ENCODE results near the gene PDE9A. TPM values are rescaled to one million over a fixed set of nuclear protein-coding genes. Genes with fewer than 3 reads are reported as not detected.

Gene PDE9A
- total RNA-seq, 1 donor from 2014 or later: 1.6 TPM

- Histone ChIP-seq H3K27me3 (ENCODE audit: control insufficient read depth, insufficient read depth, low read length) (no peaks in the 10 kb centered on the region), H3K4me3 (ENCODE audit: low read depth, low read length) (no peak overlapping the region), H3K36me3 (ENCODE audit: control insufficient read depth, insufficient read depth, low read length) (no peaks in the 10 kb centered on the region)
- no peak for DNase-seq (ENCODE audit: low read depth)
- TF ChIP-seq CTCF (IDR thresholded peaks at IDR 0.05; ENCODE audit: insufficient read depth, low read length, severe bottlenecking): no peak
- FAIRE-seq: no peak
These were observed 98.4 kb downstream of the PDE9A start for GRCh38 chr21:42751866-42752265.

- TF ChIP-seq CTCF (IDR thresholded peaks at IDR 0.05; ENCODE audit: insufficient read depth, low read length, severe bottlenecking): no peak
- Histone ChIP-seq H3K27me3 (ENCODE audit: control insufficient read depth, insufficient read depth, low read length) (no peaks in the 10 kb centered on the region), H3K36me3 (ENCODE audit: control insufficient read depth, insufficient read depth, low read length) (no peaks in the 10 kb centered on the region), H3K4me3 (ENCODE audit: low read depth, low read length) (no peak overlapping the region)
- FAIRE-seq (no peak), DNase-seq (ENCODE audit: low read depth) (no peak)
These were observed 100.4 kb downstream of the PDE9A start for GRCh38 chr21:42753804-42754203.

GRCh38 chr21:42754270-42754933, 101.0 kb downstream of the PDE9A start:
- FAIRE-seq (no peak), DNase-seq (ENCODE audit: low read depth) (no peak)
- Histone ChIP-seq H3K27me3 (ENCODE audit: control insufficient read depth, insufficient read depth, low read length) (no peaks in the 10 kb centered on the region), H3K4me3 (ENCODE audit: low read depth, low read length) (no peak overlapping the region), H3K36me3 (ENCODE audit: control insufficient read depth, insufficient read depth, low read length) (no peaks in the 10 kb centered on the region)
- no peak for TF ChIP-seq CTCF (IDR thresholded peaks at IDR 0.05; ENCODE audit: insufficient read depth, low read length, severe bottlenecking)

GRCh38 chr21:42755031-42755665, 101.7 kb downstream of the PDE9A start:
- DNase-seq (ENCODE audit: low read depth): no peak
- no peak for FAIRE-seq
- H3K4me3 ChIP-seq (ENCODE audit: low read depth, low read length): no peak overlapping the region
- H3K27me3 ChIP-seq (ENCODE audit: control insufficient read depth, insufficient read depth, low read length): no peaks in the 10 kb centered on the region
- H3K36me3 ChIP-seq (ENCODE audit: control insufficient read depth, insufficient read depth, low read length): no peaks in the 10 kb centered on the region
- TF ChIP-seq CTCF (IDR thresholded peaks at IDR 0.05; ENCODE audit: insufficient read depth, low read length, severe bottlenecking): no peak

- no peak for FAIRE-seq
- no peak for TF ChIP-seq CTCF (IDR thresholded peaks at IDR 0.05; ENCODE audit: insufficient read depth, low read length, severe bottlenecking)
- no peak for DNase-seq (ENCODE audit: low read depth)
These were observed 102.6 kb downstream of the PDE9A start for GRCh38 chr21:42755766-42756579.

More at GRCh38 chr21:42755766-42756579, 102.6 kb downstream of the PDE9A start:
- Histone ChIP-seq H3K4me3 (ENCODE audit: low read depth, low read length) (no peak overlapping the region), H3K36me3 (ENCODE audit: control insufficient read depth, insufficient read depth, low read length) (no peaks in the 10 kb centered on the region), H3K27me3 (ENCODE audit: control insufficient read depth, insufficient read depth, low read length) (no peaks in the 10 kb centered on the region)
